Gastrocnemius medialis (tissue), 4 donors: ENCODE results near the gene BRAT1.

Experiments
- POLR2A ChIP-seq, 2 donors: fragments of 450-650 bp; IDR thresholded peaks; one replicate each; pipeline ENCODE4 v1.6.1; 2017; ENCODE audit warnings: antibody characterized with exemption in 2 of 2, mild to moderate bottlenecking in 2 of 2, moderate library complexity in 2 of 2
- TF ChIP-seq, protein P1 (sequence below), 5 experiments: fragments of 450-650 bp in 3 of 5; fragments of 200-600 bp in 2 of 5; sonication (generic) in 2 of 5; IDR thresholded peaks in 4 of 5; conservative IDR thresholded peaks in 1 of 5; 1 replicate in 4 of 5; 2 replicates in 1 of 5; pipeline ENCODE4 v1.5.1; 2016 to 2019; ENCODE audit warnings: antibody characterized with exemption in 5 of 5, mild to moderate bottlenecking in 3 of 5, moderate library complexity in 3 of 5

DNA sequence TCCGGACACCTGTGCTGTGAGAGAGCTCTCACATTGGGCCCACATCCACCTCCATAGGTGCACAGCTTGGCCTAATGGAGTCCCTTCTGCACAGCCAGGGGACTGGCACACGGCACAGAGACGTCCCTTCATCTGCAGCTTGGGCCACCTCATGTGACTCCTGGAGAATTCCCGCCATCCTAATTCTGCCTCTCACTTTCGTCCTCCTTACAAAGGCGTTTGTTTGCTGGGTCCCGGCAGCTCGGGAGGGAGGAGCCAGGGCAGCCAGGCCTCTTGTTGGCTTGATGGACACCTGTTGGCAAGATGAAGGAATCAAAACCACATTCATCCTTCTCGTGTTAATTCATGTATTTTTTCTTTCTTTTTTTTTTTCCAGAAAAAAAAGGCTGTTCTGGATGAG is 45.7 kb upstream of the BRAT1 start:
- TF ChIP-seq, protein P1, sequence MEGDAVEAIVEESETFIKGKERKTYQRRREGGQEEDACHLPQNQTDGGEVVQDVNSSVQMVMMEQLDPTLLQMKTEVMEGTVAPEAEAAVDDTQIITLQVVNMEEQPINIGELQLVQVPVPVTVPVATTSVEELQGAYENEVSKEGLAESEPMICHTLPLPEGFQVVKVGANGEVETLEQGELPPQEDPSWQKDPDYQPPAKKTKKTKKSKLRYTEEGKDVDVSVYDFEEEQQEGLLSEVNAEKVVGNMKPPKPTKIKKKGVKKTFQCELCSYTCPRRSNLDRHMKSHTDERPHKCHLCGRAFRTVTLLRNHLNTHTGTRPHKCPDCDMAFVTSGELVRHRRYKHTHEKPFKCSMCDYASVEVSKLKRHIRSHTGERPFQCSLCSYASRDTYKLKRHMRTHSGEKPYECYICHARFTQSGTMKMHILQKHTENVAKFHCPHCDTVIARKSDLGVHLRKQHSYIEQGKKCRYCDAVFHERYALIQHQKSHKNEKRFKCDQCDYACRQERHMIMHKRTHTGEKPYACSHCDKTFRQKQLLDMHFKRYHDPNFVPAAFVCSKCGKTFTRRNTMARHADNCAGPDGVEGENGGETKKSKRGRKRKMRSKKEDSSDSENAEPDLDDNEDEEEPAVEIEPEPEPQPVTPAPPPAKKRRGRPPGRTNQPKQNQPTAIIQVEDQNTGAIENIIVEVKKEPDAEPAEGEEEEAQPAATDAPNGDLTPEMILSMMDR (IDR thresholded peaks at IDR 0.05 in 4 of 5, conservative IDR thresholded peaks at IDR 0.05 in 1 of 5) = no peak
- TF ChIP-seq POLR2A (IDR thresholded peaks at IDR 0.05) = no peak
